Left ventricle myocardium superior (tissue), 1 donor: ENCODE data around the gene DNAJC28. TPM values are rescaled to one million over a fixed set of nuclear protein-coding genes. Genes with fewer than 3 reads are reported as not detected.
"Not testable (repeated sequence)": the region's sequence is repeated elsewhere in the genome, so short reads cannot be mapped to it uniquely, and the experiment has no call there.

Experiments
- ATAC-seq: fragments of 200-7000 bp; cut with Tn5 transposase; one replicate; pipeline ENCODE4 v1.9.1; 2020; ENCODE audit warnings: mild to moderate bottlenecking, moderate library complexity
- DNase-seq: peaks from one replicate; pipeline ENCODE4 v3.0.0-alpha.2; 2020
- intact Hi-C: fragments of 100-400 bp; cut with micrococcal nuclease; formaldehyde crosslinking; loops from one replicate; pipeline ENCODE4 v1.11.0; 2022
- long read RNA-seq: library from polyadenylated mRNA; unstranded; transcript quantifications from one replicate; pipeline ENCODE4 v2.0.0, GENCODE V29; 2021
- total RNA-seq: library from RNA; stranded (reverse); fragmentation: NEBNext Ultra II Directional; extraction: Animal tissue kit (Norgen Biotek cat#: 25700); gene quantifications from one replicate; pipeline ENCODE4 v1.2.1, GENCODE V29; 2021
- donor health status: DM: no; HTN: yes; CAD: no; lungs with severe emphysema.

DNAJC28 gene
- total RNA-seq = 6.7 TPM
- long read RNA-seq, partial matches to known transcripts = 0 of 6 reads
- long read RNA-seq, other reads (novel, unspliced or antisense) = 5 of 6 reads

DNA sequence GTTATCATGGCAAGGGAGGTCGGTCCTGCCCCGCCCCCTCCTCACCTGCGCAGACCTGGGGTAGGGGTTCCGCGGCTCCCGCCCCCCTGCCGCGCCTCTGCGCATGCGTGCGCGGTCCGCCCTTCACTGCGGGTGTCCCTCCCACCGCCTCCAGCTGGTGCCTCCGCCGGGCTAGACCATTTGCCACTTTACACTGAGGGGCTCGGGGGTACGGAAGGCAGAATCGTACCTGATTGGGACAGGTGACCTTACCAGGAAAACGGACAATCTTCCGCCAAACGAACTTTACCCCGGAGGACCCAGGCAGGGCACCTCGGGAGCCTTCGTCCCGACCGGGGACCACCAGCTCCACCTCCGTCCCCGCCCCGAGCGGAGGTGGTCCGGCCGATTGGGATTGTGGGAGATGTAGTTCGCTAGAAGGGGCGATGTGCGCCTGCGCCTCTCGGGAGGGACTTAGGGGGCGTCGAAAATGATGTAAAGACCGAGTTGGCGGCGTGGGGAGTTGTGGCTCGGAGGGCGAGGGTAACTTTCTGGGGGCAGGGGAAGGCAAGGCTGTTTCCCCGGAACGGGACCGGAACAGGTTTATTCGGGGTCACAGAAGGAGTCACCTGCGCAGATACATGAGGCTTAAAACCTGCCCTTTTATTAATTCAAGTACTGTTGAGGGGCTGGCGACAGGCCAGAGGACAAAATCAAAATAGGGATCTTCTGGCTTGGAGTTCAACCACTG is at the start of gene DNAJC28:
Gene DNAJC28, minus strand, starts transcription at position 344 of the 730 bp plus-strand sequence. CDS start 2,323 bp downstream, outside the sequence.
- DNase-seq = peak; percentile 96
- peak; percentile 99 for ATAC-seq
- intact Hi-C loops = no loop called here

DNA sequence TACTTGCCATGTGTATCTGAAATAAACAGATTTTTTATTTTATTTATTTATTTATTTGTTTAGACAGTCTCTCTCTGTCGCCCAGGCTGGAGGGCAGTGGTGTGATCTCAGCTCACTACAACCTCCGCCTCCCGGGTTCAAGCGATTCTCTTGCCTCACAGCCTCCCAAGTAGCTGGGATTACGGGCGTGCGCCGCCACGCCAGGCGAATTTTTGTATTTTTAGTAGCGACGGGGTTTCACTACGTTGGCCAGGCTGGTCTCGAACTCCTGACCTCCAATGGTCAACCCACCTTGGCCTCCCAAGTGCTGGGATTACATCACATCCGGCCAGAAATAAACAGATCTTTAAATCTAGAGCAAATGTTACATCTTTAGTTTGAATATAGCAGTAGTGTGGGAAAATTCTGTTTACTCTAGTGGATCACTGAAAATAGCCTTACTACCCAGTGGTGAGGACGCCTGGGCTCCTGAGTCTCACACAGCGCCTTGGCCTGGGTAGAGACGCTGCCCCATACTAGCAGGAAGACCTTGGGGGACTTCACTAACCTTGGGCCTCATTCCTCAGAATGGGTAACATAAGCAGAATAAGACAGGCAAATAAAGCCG is 49.7 kb upstream of the DNAJC28 start:
- intact Hi-C loops = no loop called here
- ATAC-seq = no peak
- no peak for DNase-seq

DNA sequence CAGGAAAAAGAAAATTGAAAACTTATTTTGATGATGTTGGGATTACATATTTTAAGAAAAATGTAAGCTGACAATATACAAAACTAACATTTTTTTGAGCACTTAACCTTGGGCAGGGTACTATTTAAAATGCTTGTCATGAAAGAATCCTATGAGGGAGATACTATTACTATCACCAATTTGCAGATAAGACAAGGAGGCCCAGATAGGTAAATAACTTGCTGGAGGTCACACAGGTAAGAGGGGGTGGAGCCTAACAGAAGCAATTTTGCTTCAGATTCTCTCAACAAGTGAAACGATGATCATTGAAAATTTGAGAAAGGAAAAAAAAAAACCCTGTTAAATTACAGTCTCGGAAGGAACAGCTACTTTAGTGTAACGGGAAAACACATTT is 49.2 kb upstream of the DNAJC28 start:
- intact Hi-C loops = loop anchor here (1.0 kb wide), 1 partner anchor 32 kb away; no protein-coding TSS in a partner anchor
- no peak for ATAC-seq
- no peak for DNase-seq

DNA sequence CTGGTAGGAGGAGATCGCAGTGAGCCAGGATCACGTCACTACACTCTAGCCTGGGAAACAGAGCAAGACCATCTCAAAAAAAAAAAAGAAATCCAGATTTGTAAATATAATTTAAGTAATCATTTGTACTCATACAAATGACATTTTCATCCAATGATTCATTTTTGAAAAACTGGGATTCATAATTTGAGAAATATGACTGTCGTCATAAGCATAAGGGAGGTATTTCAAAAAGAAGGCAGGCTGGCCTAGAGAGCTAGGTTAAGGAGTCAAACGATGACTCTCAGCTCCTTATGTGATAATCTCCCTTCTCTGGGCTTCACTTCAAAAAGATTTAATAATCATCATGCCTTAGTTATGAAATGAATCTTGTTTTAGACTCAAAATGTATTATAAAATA is 48.1 kb upstream of the DNAJC28 start:
- intact Hi-C loops = loop anchor here (1.0 kb wide), 1 partner anchor 31 kb away; no protein-coding TSS in a partner anchor
- ATAC-seq (no peak), DNase-seq (no peak)

- DNase-seq = no peak
- intact Hi-C loops = no loop called here
- ATAC-seq = no peak
Observed at GRCh38 chr21:33537212-33537611, 45.7 kb upstream of the DNAJC28 start.

DNA sequence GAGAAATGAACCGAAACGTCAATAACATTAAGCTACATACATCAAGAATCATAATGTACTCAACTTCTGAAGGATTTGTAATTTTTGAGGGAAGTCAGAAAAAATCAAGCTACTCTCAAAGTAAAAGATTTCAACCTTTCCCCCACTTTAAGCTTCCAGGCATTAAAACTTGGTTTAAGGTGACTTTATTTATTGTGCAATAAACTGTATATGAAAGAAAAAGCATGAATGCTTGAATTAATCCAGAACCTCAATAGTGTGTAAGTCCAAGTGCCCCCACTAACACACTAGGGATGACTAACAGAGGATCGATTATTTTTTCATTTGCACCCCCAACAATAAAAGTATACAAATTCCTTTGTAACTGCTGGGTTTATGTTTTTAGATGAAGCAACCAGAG is 39.5 kb upstream of the DNAJC28 start:
- intact Hi-C loops = no loop called here
- no peak for ATAC-seq
- no peak for DNase-seq

DNA sequence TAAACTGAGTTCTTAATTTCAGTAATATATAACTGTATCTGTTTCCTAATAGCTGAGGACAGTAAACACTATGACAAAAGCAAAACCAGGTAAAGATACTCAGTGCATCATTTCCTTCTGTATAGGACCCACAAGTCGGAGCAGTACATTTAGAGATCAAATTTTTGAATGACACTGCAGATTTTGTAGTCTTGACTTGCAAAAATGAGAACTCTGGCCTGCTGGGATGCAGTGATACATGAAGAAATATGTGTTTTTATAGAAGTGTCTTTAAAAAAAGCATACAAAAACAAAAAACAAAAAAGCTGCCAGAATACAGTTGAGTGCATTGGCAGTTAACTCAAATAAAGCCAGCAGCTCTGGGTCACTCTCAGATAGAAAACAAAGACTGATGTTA is 31.4 kb upstream of the DNAJC28 start:
- ATAC-seq (no peak), DNase-seq (no peak)
- intact Hi-C loops = no loop called here

DNA sequence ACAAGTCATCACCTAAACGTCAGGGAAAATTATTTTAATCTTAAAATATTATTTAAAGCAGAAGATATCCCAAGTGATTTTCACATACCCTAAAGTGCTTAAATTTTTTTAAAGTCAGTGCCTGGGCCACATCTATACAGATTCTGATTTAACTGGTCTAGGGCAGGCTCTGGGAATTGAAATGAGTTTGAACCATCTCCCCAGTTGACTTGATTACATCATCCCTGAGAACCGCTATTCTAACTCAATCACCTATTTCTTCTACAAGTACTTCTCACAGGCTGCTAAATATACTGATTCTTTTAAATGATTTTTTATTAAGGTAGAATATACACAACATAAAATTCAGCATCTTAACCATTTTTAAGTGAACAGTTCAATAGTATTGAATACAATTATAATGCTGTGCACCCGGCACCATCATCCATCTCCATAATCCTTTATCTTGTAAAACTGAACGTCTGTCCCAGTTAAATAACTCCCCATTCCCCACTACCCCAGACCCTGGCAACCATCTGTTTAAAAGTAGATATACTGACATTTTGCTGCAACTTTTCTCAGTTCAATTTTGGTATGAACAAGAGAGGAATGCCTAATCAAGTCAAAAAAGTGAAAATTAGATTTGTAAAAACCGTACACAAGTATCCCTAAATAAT is 30.9 kb upstream of the DNAJC28 start:
- intact Hi-C loops = no loop called here
- DNase-seq (no peak), ATAC-seq (no peak)

GRCh38 chr21:33518899-33519298 is 27.4 kb upstream of the DNAJC28 start:
- no peak for ATAC-seq
- intact Hi-C loops = no loop called here
- no peak for DNase-seq

DNA sequence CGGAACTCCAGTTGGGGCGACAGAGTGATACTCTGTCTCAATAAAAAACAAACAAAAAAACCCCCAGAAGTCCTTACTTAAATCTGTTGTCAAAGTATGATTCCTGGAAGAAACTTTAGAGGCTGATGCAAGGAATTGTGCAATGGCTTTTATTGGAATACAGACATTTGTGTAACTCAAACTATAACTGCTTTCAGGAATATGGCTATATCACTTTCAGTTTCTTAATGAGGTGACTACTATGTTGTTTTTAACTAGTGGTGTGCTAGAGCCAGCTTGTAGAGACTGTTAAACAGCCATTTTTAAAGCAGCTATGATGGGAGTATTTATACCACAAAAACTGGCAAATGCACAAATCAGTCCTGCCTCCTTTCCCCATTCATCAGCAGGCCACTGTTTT is 22.7 kb upstream of the DNAJC28 start:
- ATAC-seq (no peak), DNase-seq (no peak)
- intact Hi-C loops = no loop called here

DNA sequence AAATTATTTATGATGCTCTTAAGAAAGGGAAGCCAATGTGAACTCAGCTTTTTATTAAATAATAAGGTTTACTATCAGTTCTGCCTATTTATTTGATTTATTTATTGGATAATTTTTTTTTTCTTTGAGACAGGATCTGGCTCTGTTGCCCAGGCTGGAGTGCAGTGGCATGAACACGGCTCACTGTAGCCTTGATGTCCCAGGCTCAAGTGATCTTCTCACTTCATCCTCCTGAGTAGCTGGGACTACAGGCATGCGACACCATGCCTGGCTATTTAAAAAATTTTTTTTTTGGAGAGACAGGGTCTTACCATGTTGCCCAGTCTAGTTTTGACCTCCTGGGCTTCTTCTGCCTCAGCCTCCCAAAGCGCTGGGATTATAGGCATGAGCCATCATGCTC is 21.0 kb upstream of the DNAJC28 start:
- ATAC-seq = no peak
- intact Hi-C loops = no loop called here
- no peak for DNase-seq

- ATAC-seq = no peak
- intact Hi-C loops = no loop called here
Observed at GRCh38 chr21:33511639-33512038, 20.1 kb upstream of the DNAJC28 start.

DNA sequence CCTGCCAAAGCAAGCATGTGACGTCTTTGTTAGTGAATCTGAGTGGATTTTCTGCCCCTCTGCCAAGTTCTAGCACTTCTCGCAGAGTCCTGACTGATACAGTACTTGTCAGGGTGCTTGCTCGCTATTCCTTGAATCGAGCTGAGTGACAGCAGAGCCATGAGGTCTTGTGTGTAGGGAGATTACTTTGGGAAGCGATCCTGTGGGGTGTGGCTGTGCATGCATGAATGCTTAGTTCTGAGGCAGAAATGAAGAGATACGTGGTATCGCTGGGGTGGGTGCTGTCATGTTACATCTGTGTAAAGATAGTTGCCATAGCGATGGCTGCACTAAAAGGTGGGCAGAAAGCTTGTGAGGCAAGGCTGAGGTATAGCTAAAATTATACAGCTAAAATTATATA is 19.3 kb upstream of the DNAJC28 start:
- ATAC-seq = no peak
- DNase-seq = no peak
- intact Hi-C loops = no loop called here

More at GRCh38 chr21:33511639-33512038, 20.1 kb upstream of the DNAJC28 start:
- DNase-seq = no peak

GRCh38 chr21:33507003-33507402 is 15.5 kb upstream of the DNAJC28 start:
- intact Hi-C loops, ATAC-seq, DNase-seq: not testable (repeated sequence)

GRCh38 chr21:33505833-33506232 is 14.3 kb upstream of the DNAJC28 start:
- no peak for DNase-seq

GRCh38 chr21:33496345-33496744 is 4.8 kb upstream of the DNAJC28 start:
- intact Hi-C loops = no loop called here
- no peak for DNase-seq

More at GRCh38 chr21:33505833-33506232, 14.3 kb upstream of the DNAJC28 start:
- intact Hi-C loops = no loop called here
- no peak for ATAC-seq

DNA sequence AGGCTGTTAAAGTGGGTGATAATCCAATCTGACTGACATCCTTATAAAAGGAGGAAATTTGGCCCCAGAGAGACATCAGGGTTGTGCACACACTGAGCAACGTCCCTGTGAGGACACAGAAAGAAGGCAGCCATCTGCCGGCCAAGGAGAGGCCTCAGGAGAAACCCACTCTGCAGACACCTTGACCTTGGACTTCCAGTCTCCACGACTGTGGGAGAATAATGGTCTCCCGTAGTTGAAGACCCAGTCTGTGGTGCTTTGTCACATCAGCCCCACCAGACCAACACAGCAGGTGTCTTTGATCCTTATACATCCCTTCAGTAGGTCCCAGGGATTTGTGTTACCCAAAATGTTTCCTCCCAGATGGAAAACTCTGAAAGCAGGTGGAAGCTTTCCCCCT is 4.2 kb upstream of the DNAJC28 start:
- intact Hi-C loops = no loop called here
- DNase-seq (no peak), ATAC-seq (no peak)

More at GRCh38 chr21:33496345-33496744, 4.8 kb upstream of the DNAJC28 start:
- ATAC-seq = no peak

GRCh38 chr21:33493756-33494155 is 2.2 kb upstream of the DNAJC28 start:
- intact Hi-C loops = no loop called here
- ATAC-seq (no peak), DNase-seq (no peak)

- ATAC-seq = no peak
- intact Hi-C loops = no loop called here
- DNase-seq = no peak
Observed at GRCh38 chr21:33492571-33492970, 1.1 kb upstream of the DNAJC28 start.

GRCh38 chr21:33490991-33491372 is 534 bp downstream of the DNAJC28 start:
- ATAC-seq (peak; percentile 9), DNase-seq (no peak)
- intact Hi-C loops = no loop called here
